Measurements from ENCODE around the gene CCDC148. TPM values are rescaled to one million over a fixed set of nuclear protein-coding genes. Genes with fewer than 3 reads are reported as not detected.

CCDC148 gene
- total and polyA plus RNA-seq, 2 donors from 2014 or later: 6.6 to 21.0 TPM

- FAIRE-seq: no peak
These were observed 329.2 kb downstream of the CCDC148 start for GRCh38 chr2:158127380-158127804.

GRCh38 chr2:158125756-158126498, 330.6 kb downstream of the CCDC148 start:
- Histone ChIP-seq H3K4me1 (ENCODE audit: control insufficient read depth in 2 of 3, insufficient read depth in 2 of 3, low read depth in 1 of 3, low read length in 3 of 3) (peaks cover 0 to 57% (median 17%) of the 10 kb centered on the region in 3 donors), H3K27me3 (ENCODE audit: control insufficient read depth, insufficient read depth, low read length) (no peaks in the 10 kb centered on the region), H3K27ac (ENCODE audit: low read depth in 2 of 2, low read length in 2 of 2) (peak overlapping the region; percentile 66 to 70), H3K9ac (ENCODE audit: low read length in 3 of 3) (peak overlapping the region in 1 of 3 donors; percentile 20), H3K36me3 (ENCODE audit: control insufficient read depth in 2 of 3, insufficient read depth in 3 of 3, low read length in 3 of 3) (no peaks in the 10 kb centered on the region), H3K9me3 (ENCODE audit: control insufficient read depth in 2 of 3, insufficient read depth in 1 of 3, low read length in 3 of 3) (no peaks in the 10 kb centered on the region), H3K4me3 (ENCODE audit: low read length in 3 of 3) (peak overlapping the region in 1 of 3 donors; percentile 18)
- FAIRE-seq (no peak), DNase-seq (no peak)
- TF ChIP-seq, protein P1, sequence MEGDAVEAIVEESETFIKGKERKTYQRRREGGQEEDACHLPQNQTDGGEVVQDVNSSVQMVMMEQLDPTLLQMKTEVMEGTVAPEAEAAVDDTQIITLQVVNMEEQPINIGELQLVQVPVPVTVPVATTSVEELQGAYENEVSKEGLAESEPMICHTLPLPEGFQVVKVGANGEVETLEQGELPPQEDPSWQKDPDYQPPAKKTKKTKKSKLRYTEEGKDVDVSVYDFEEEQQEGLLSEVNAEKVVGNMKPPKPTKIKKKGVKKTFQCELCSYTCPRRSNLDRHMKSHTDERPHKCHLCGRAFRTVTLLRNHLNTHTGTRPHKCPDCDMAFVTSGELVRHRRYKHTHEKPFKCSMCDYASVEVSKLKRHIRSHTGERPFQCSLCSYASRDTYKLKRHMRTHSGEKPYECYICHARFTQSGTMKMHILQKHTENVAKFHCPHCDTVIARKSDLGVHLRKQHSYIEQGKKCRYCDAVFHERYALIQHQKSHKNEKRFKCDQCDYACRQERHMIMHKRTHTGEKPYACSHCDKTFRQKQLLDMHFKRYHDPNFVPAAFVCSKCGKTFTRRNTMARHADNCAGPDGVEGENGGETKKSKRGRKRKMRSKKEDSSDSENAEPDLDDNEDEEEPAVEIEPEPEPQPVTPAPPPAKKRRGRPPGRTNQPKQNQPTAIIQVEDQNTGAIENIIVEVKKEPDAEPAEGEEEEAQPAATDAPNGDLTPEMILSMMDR (IDR thresholded peaks at IDR 0.05; ENCODE audit: borderline replicate concordance, extremely low read depth, insufficient read depth): peak; percentile 4
- intact Hi-C loops (cut with DNase I): no loop called here

More at GRCh38 chr2:158127380-158127804, 329.2 kb downstream of the CCDC148 start:
- Histone ChIP-seq H3K9ac (ENCODE audit: low read length in 3 of 3) (no peak overlapping the region), H3K4me3 (ENCODE audit: low read length in 3 of 3) (no peak overlapping the region), H3K9me3 (ENCODE audit: control insufficient read depth in 2 of 3, insufficient read depth in 1 of 3, low read length in 3 of 3) (no peaks in the 10 kb centered on the region), H3K36me3 (ENCODE audit: control insufficient read depth in 2 of 3, insufficient read depth in 3 of 3, low read length in 3 of 3) (no peaks in the 10 kb centered on the region), H3K27ac (ENCODE audit: low read depth in 2 of 2, low read length in 2 of 2) (no peak overlapping the region), H3K4me1 (ENCODE audit: control insufficient read depth in 2 of 3, insufficient read depth in 2 of 3, low read depth in 1 of 3, low read length in 3 of 3) (peaks cover 0 to 57% (median 15%) of the 10 kb centered on the region in 3 donors), H3K27me3 (ENCODE audit: control insufficient read depth, insufficient read depth, low read length) (no peaks in the 10 kb centered on the region)
- TF ChIP-seq, protein P1 (IDR thresholded peaks at IDR 0.05; ENCODE audit: borderline replicate concordance, extremely low read depth, insufficient read depth): no peak
- DNase-seq: no peak
- intact Hi-C loops (cut with DNase I): no loop called here

GRCh38 chr2:158124896-158125295, 331.7 kb downstream of the CCDC148 start:
- Histone ChIP-seq H3K27ac (ENCODE audit: low read depth in 2 of 2, low read length in 2 of 2) (peak overlapping the region in 1 of 2 donors; percentile 3), H3K4me1 (ENCODE audit: control insufficient read depth in 2 of 3, insufficient read depth in 2 of 3, low read depth in 1 of 3, low read length in 3 of 3) (peaks cover 0 to 56% (median 17%) of the 10 kb centered on the region in 3 donors), H3K36me3 (ENCODE audit: control insufficient read depth in 2 of 3, insufficient read depth in 3 of 3, low read length in 3 of 3) (no peaks in the 10 kb centered on the region), H3K9me3 (ENCODE audit: control insufficient read depth in 2 of 3, insufficient read depth in 1 of 3, low read length in 3 of 3) (no peaks in the 10 kb centered on the region), H3K9ac (ENCODE audit: low read length in 3 of 3) (no peak overlapping the region), H3K4me3 (ENCODE audit: low read length in 3 of 3) (no peak overlapping the region), H3K27me3 (ENCODE audit: control insufficient read depth, insufficient read depth, low read length) (no peaks in the 10 kb centered on the region)
- no peak for DNase-seq
- TF ChIP-seq, protein P1 (IDR thresholded peaks at IDR 0.05; ENCODE audit: borderline replicate concordance, extremely low read depth, insufficient read depth): no peak
- intact Hi-C loops (cut with DNase I): no loop called here
- no peak for FAIRE-seq

Other genes starting within 250 kb of the CCDC148 start
- 243 TPM for gene PKP4, start 199 bp upstream of the CCDC148 start, total RNA-seq
- 120 TPM for gene PKP4, start 199 bp upstream of the CCDC148 start, polyA plus RNA-seq (ENCODE audit: insufficient read depth, low read depth, low replicate concordance)